IMR-90 (cell line): ENCODE measurements around the gene MCM5. TPM values are rescaled to one million over a fixed set of nuclear protein-coding genes. Genes with fewer than 3 reads are reported as not detected.

Experiments
- ATAC-seq: fragments of 200-7000 bp; cut with Tn5 transposase; 2 replicates; pipeline ENCODE4 v1.9.1; 2020; ENCODE audit warnings: low read depth, mild to moderate bottlenecking, moderate library complexity
- BruUV-seq: library from RNA; stranded (reverse); fragments of 400-500 nt; replicated peaks from 2 replicates; lab custom pipeline; 2021; lab: Mats Ljungman, UMichigan
- CTCF ChIA-PET: fragments of 300-600 bp; formaldehyde crosslinking; extraction: SDS; loops from one replicate; lab custom pipeline; 2021; ENCODE audit warnings: antibody characterized with exemption; lab: Yijun Ruan, JAX
- POLR2A ChIA-PET: fragments of 300-600 bp; sonication (Branson Sonifier 250); formaldehyde crosslinking; loops from one replicate; lab custom pipeline; 2022; ENCODE audit warnings: antibody characterized with exemption; ENCODE audit not compliant: unreplicated experiment; lab: Charles Lee
- DNase-seq: peaks from one replicate; pipeline ENCODE4 v3.0.0; 2013
- H2AFZ ChIP-seq: replicated peaks from 2 replicates; pipeline ENCODE3; 2013; ENCODE audit warnings: low read length, mild to moderate bottlenecking; ENCODE audit not compliant: poor library complexity
- H2AK5ac ChIP-seq: 2 replicates; pipeline ENCODE4 v1.6.1; 2013; ENCODE audit warnings: low read depth, low read length, inconsistent platforms
- H2AK9ac ChIP-seq: replicated peaks from 2 replicates; pipeline ENCODE3; 2013; ENCODE audit warnings: mild to moderate bottlenecking, low read depth, low read length, moderate library complexity; ENCODE audit not compliant: poor library complexity
- H2BK120ac ChIP-seq: 2 replicates; pipeline ENCODE4 v1.6.1; 2013; ENCODE audit warnings: low read depth, low read length, inconsistent platforms
- H2BK15ac ChIP-seq: 3 replicates; pipeline ENCODE4 v1.6.1; 2013; ENCODE audit warnings: low read depth, low read length, inconsistent platforms
- H2BK20ac ChIP-seq: 2 replicates; pipeline ENCODE4 v1.6.1; 2013; ENCODE audit warnings: low read depth, mild to moderate bottlenecking, inconsistent platforms, low read length, moderate library complexity
- H2BK5ac ChIP-seq: 2 replicates; pipeline ENCODE4 v1.6.1; 2013; ENCODE audit warnings: mild to moderate bottlenecking, low read depth, low read length, inconsistent platforms; ENCODE audit not compliant: poor library complexity, severe bottlenecking
- H3K14ac ChIP-seq: replicated peaks from 2 replicates; pipeline ENCODE4 v1.6.1; 2013; ENCODE audit warnings: low read depth, low read length, inconsistent platforms
- H3K18ac ChIP-seq: 2 replicates; pipeline ENCODE4 v1.6.1; 2013; ENCODE audit warnings: low read depth, low read length, control low read depth
- H3K23ac ChIP-seq: 2 replicates; pipeline ENCODE4 v1.6.1; 2013; ENCODE audit warnings: low read depth, low read length, inconsistent platforms
- H3K27ac ChIP-seq: 2 replicates; pipeline ENCODE4 v1.5.1; 2013; ENCODE audit warnings: mild to moderate bottlenecking, control low read depth, low read length; ENCODE audit not compliant: insufficient read depth
- H3K27me3 ChIP-seq: 2 replicates; pipeline ENCODE4 v1.6.1; 2013; ENCODE audit warnings: low read length; ENCODE audit not compliant: control insufficient read depth, insufficient read depth
- H3K36me3 ChIP-seq: 2 replicates; pipeline ENCODE4 v1.6.1; 2013; ENCODE audit warnings: low read length, mixed read lengths; ENCODE audit not compliant: control insufficient read depth, insufficient read depth
- H3K4ac ChIP-seq: 2 replicates; pipeline ENCODE4 v1.6.1; 2013; ENCODE audit warnings: low read depth, low read length, inconsistent platforms
- H3K4me1 ChIP-seq: 2 replicates; pipeline ENCODE4 v1.6.1; 2013; ENCODE audit warnings: low read length, mixed read lengths; ENCODE audit not compliant: control insufficient read depth, insufficient read depth
- H3K4me2 ChIP-seq: 2 replicates; pipeline ENCODE4 v1.6.1; 2013; ENCODE audit warnings: low read depth, mild to moderate bottlenecking, control low read depth, low read length, moderate library complexity
- H3K4me3 ChIP-seq: 2 replicates; pipeline ENCODE4 v1.5.1; 2013; ENCODE audit warnings: low read depth, mild to moderate bottlenecking, control low read depth, low read length, moderate library complexity; ENCODE audit not compliant: insufficient read depth
- H3K56ac ChIP-seq: 2 replicates; pipeline ENCODE4 v1.6.1; 2013; ENCODE audit warnings: low read length, inconsistent platforms; ENCODE audit not compliant: insufficient read depth; ENCODE audit errors: extremely low read depth
- H3K79me1 ChIP-seq, 2 experiments: 2 replicates each; pipeline ENCODE4 v1.6.1; 2013; ENCODE audit warnings: low read length in 2 of 2, inconsistent platforms in 1 of 2, low read depth in 1 of 2
- H3K9ac ChIP-seq: 2 replicates; pipeline ENCODE4 v1.6.1; 2013; ENCODE audit warnings: low read depth, low read length, control low read depth
- H3K9me1 ChIP-seq: 2 replicates; pipeline ENCODE4 v1.6.1; 2013; ENCODE audit warnings: low read length, inconsistent platforms; ENCODE audit not compliant: insufficient read depth
- H3K9me3 ChIP-seq: 2 replicates; pipeline ENCODE4 v1.6.1; 2013; ENCODE audit warnings: low read length; ENCODE audit not compliant: control insufficient read depth, insufficient read depth
- H4K20me1 ChIP-seq: 2 replicates; pipeline ENCODE4 v1.6.1; 2013; ENCODE audit warnings: low read length, inconsistent platforms; ENCODE audit not compliant: insufficient read depth
- H4K5ac ChIP-seq: 2 replicates; pipeline ENCODE4 v1.6.1; 2013; ENCODE audit warnings: mild to moderate bottlenecking, low read depth, low read length, control low read depth
- H4K8ac ChIP-seq, 2 experiments: 2 replicates each; pipeline ENCODE4 v1.6.1; 2013; ENCODE audit warnings: low read depth in 2 of 2, low read length in 2 of 2, control low read depth in 1 of 2, inconsistent platforms in 1 of 2
- H4K91ac ChIP-seq: 2 replicates; pipeline ENCODE4 v1.6.1; 2013; ENCODE audit warnings: low read depth, low read length, inconsistent platforms; ENCODE audit not compliant: insufficient read depth
- BHLHE40 ChIP-seq: fragments of 150-350 bp; IDR thresholded peaks from 2 replicates; pipeline ENCODE4 v1.6.1; 2016; ENCODE audit warnings: mild to moderate bottlenecking, low read depth, low read length
- CEBPB ChIP-seq: IDR thresholded peaks from 2 replicates; pipeline ENCODE4 v1.6.1; 2012; ENCODE audit warnings: low read depth, low read length, improper control_type of control experiment
- CHD1 ChIP-seq: IDR thresholded peaks from 2 replicates; pipeline ENCODE4 v1.6.1; 2012; ENCODE audit warnings: low read depth, low read length, improper control_type of control experiment
- FOS ChIP-seq: fragments of 150-350 bp; IDR thresholded peaks from 2 replicates; pipeline ENCODE4 v1.6.1; 2016; ENCODE audit warnings: low read depth, low read length
- MAFK ChIP-seq: IDR thresholded peaks from 2 replicates; pipeline ENCODE4 v1.6.1; 2012; ENCODE audit warnings: low read depth, low read length, improper control_type of control experiment
- MAZ ChIP-seq: IDR thresholded peaks from 2 replicates; pipeline ENCODE4 v1.6.1; 2012; ENCODE audit warnings: low read depth, mild to moderate bottlenecking, low read length, improper control_type of control experiment, moderate library complexity, borderline replicate concordance
- MXI1 ChIP-seq: IDR thresholded peaks from 2 replicates; pipeline ENCODE4 v1.6.1; 2012; ENCODE audit warnings: low read depth, mild to moderate bottlenecking, low read length, moderate library complexity, borderline replicate concordance
- POLR2A ChIP-seq: IDR thresholded peaks from 2 replicates; pipeline ENCODE4 v1.6.1; 2012; ENCODE audit warnings: mild to moderate bottlenecking, low read depth, low read length
- RCOR1 ChIP-seq: IDR thresholded peaks from 2 replicates; pipeline ENCODE4 v1.6.1; 2012; ENCODE audit warnings: mild to moderate bottlenecking, low read length, improper control_type of control experiment; ENCODE audit not compliant: insufficient replicate concordance
- RFX5 ChIP-seq: IDR thresholded peaks from 2 replicates; pipeline ENCODE4 v1.8.0; 2012; ENCODE audit warnings: low read depth, mild to moderate bottlenecking, low read length, moderate library complexity
- SMC3 ChIP-seq: fragments of 150-350 bp; IDR thresholded peaks from 2 replicates; pipeline ENCODE4 v1.6.1; 2016; ENCODE audit warnings: low read depth, mild to moderate bottlenecking, antibody characterized with exemption, low read length, moderate library complexity
- WGBS, 2 experiments: methylation state at CpG; one replicate each; pipeline versions ENCODE4 v1.1.5 to v1.1.7; 2013; ENCODE audit warnings: missing lambda C conversion rate in 2 of 2; ENCODE audit not compliant: insufficient read length in 1 of 2; ENCODE audit errors: extremely low coverage in 2 of 2; 5-methylcytosine and 5-hydroxymethylcytosine counted together
- dilution Hi-C: fragments of 300-500 bp; cut with HindIII; formaldehyde crosslinking; loops from one replicate; pipeline ENCODE4 v1.14.3; 2018; ENCODE audit warnings: low sequenced_read_pairs; ENCODE audit not compliant: unreplicated experiment
- in situ Hi-C: fragments of 300-500 bp; cut with MboI; formaldehyde crosslinking; loops from 3 replicates; pipeline ENCODE4 v1.14.3; 2019; ENCODE audit warnings: low sequenced_read_pairs, inconsistent platforms, mixed read lengths
- intact Hi-C: fragments of 100-400 bp; cut with micrococcal nuclease; formaldehyde crosslinking; loops from 2 replicates; pipeline ENCODE4 v1.10.0; 2022
- polyA plus RNA-seq, 3 experiments: library from polyadenylated mRNA; depleted of rRNA; stranded (reverse); fragments of >200 nt; gene quantifications; 2 replicates each; pipeline ENCODE4 v1.2.3, GENCODE V29; 2012; ENCODE audit warnings: low replicate concordance in 1 of 3
- total RNA-seq: library from RNA; depleted of rRNA; stranded (reverse); fragments of >200 nt; gene quantifications from 2 replicates; pipeline ENCODE4 v1.2.3, GENCODE V29; 2012
- TF ChIP-seq, protein P1 (sequence below): fragments of 150-350 bp; IDR thresholded peaks from 2 replicates; pipeline ENCODE4 v1.6.1; 2017; ENCODE audit warnings: mild to moderate bottlenecking, antibody characterized with exemption, low read length, low read depth
- TF ChIP-seq, protein P2 (sequence below): conservative IDR thresholded peaks from 2 replicates; pipeline ENCODE4 v1.5.1; 2012; ENCODE audit warnings: mild to moderate bottlenecking, low read depth, low read length, improper control_type of control experiment
- TF ChIP-seq, protein P3 (sequence below): fragments of 150-350 bp; IDR thresholded peaks from 2 replicates; pipeline ENCODE4 v1.6.1; 2016; ENCODE audit warnings: low read depth, mild to moderate bottlenecking, low read length, moderate library complexity, borderline replicate concordance

The MCM5 gene
- total and polyA plus RNA-seq, 2 of the 4 experiments (the other 2 are of a cell fraction) = 43.0 to 58.6 TPM

DNA sequence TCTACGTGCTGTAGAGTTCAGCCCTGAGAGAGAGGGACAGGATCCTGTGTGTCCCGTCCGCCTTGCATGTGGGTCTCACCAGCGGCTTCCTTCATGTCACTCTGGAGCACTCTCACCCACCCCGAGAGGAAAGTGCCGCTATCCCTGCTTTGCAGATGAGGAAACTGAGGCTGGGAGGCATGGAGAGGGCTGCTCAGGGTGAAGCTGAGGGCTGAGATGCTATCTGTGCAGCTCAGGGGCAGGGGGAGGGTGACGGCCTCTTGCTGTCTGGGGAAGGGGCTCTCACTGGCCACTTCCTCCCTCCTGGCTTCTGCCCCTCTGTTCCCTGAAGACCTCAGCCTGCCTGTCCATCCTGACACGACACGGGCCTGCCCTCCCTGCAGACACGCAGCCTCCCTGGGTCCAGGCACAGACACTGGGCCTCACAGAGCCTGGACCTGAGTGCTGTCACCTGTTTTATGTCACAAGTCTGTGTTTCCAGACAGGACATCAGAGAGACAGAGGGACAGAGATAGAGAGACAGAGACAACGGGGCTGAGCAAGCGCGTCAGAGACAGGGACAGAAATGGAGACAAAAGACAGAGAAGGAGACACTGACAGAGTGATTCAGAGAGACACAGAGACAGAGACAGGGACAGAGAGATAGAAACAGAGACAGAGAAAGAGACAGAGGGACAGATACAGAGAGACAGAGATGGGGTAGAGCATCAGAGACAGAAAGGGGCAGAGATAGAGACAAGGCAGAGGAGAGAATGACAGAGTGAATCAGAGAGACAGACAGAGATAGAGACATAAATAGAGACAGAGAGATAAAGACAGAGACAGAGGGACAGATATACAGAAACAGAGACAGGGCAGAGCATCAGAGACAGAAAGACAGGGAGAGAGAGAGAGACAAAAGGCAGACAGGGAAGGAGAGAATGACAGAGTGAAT lies 53.1 kb downstream of the MCM5 start:
- intact Hi-C loops (no loop called here), in situ Hi-C loops (no loop called here), dilution Hi-C loops (no loop called here)
- no peaks in the 10 kb centered on the region for H3K9me3 ChIP-seq
- ATAC-seq = no peak
- ChIA-PET POLR2A (no interaction called here), CTCF (no interaction called here)
- 76% methylated on average over 7 of the region's 13 CpGs; no CpG with 5 or more reads in 1 of the 2 experiments for WGBS, 2 experiments
- peaks cover 6% of the 10 kb centered on the region for H3K4me1 ChIP-seq
- H3K18ac ChIP-seq = no peak overlapping the region
- no peaks in the 10 kb centered on the region for H3K9me1 ChIP-seq
- H3K27ac ChIP-seq = no peak overlapping the region
- H3K56ac ChIP-seq = no peak overlapping the region
- peak overlapping the region; percentile 67 for H2AFZ ChIP-seq
- H4K20me1 ChIP-seq = no peaks in the 10 kb centered on the region
- H3K14ac ChIP-seq = no peak overlapping the region
- no peak overlapping the region for H2BK120ac ChIP-seq
- H3K9ac ChIP-seq = no peak overlapping the region
- no peak overlapping the region for H4K91ac ChIP-seq
- no peak for DNase-seq
- no peak overlapping the region; the same call in 1 of the 2 replicates for H3K4ac ChIP-seq
- no TSS peak for BruUV-seq
- peak overlapping the region; percentile 33 for H2AK5ac ChIP-seq
- no peak overlapping the region for H2BK20ac ChIP-seq
- H3K79me1 ChIP-seq = 0 out of 4 replicates have a peak, but pooled peaks cover 0 to under 1% of the 10 kb centered on the region in 2 experiments
- H2AK9ac ChIP-seq = peak overlapping the region; percentile 78
- no peak overlapping the region for H3K4me3 ChIP-seq
- no peak overlapping the region for H4K5ac ChIP-seq
- no peak overlapping the region for H4K8ac ChIP-seq
- no peak overlapping the region for H3K4me2 ChIP-seq
- H3K36me3 ChIP-seq = no peaks in the 10 kb centered on the region
- peaks cover 14% of the 10 kb centered on the region; the same call in 1 of the 2 replicates for H3K27me3 ChIP-seq
- no peak overlapping the region for H2BK15ac ChIP-seq
- no peak overlapping the region for H2BK5ac ChIP-seq
- no peak overlapping the region for H3K23ac ChIP-seq
- TF ChIP-seq MAZ = no peak
- no peak for TF ChIP-seq CEBPB
- TF ChIP-seq RCOR1 = no peak
- no peak for TF ChIP-seq POLR2A
- no peak for TF ChIP-seq SMC3
- no peak for TF ChIP-seq MAFK
- TF ChIP-seq, protein P1, sequence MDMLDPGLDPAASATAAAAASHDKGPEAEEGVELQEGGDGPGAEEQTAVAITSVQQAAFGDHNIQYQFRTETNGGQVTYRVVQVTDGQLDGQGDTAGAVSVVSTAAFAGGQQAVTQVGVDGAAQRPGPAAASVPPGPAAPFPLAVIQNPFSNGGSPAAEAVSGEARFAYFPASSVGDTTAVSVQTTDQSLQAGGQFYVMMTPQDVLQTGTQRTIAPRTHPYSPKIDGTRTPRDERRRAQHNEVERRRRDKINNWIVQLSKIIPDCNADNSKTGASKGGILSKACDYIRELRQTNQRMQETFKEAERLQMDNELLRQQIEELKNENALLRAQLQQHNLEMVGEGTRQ = no peak
- no peak for TF ChIP-seq MXI1
- TF ChIP-seq, protein P2, sequence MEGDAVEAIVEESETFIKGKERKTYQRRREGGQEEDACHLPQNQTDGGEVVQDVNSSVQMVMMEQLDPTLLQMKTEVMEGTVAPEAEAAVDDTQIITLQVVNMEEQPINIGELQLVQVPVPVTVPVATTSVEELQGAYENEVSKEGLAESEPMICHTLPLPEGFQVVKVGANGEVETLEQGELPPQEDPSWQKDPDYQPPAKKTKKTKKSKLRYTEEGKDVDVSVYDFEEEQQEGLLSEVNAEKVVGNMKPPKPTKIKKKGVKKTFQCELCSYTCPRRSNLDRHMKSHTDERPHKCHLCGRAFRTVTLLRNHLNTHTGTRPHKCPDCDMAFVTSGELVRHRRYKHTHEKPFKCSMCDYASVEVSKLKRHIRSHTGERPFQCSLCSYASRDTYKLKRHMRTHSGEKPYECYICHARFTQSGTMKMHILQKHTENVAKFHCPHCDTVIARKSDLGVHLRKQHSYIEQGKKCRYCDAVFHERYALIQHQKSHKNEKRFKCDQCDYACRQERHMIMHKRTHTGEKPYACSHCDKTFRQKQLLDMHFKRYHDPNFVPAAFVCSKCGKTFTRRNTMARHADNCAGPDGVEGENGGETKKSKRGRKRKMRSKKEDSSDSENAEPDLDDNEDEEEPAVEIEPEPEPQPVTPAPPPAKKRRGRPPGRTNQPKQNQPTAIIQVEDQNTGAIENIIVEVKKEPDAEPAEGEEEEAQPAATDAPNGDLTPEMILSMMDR = no peak
- TF ChIP-seq RFX5 = no peak
- TF ChIP-seq FOS = no peak
- TF ChIP-seq, protein P3, sequence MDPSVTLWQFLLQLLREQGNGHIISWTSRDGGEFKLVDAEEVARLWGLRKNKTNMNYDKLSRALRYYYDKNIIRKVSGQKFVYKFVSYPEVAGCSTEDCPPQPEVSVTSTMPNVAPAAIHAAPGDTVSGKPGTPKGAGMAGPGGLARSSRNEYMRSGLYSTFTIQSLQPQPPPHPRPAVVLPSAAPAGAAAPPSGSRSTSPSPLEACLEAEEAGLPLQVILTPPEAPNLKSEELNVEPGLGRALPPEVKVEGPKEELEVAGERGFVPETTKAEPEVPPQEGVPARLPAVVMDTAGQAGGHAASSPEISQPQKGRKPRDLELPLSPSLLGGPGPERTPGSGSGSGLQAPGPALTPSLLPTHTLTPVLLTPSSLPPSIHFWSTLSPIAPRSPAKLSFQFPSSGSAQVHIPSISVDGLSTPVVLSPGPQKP = no peak
- TF ChIP-seq CHD1 = no peak
- TF ChIP-seq BHLHE40 = no peak
